HepG2 (cell line): ENCODE measurements around the gene RNU6-8. TPM values are rescaled to one million over a fixed set of nuclear protein-coding genes. Genes with fewer than 3 reads are reported as not detected.
A peak's percentile ranks its signal among the peaks of the same experiment; 100 is the strongest.

Experiments used
- AHR ChIP-seq: IDR thresholded peaks from 2 replicates; pipeline ENCODE4 v1.6.1; 2018; ENCODE audit warnings: missing genetic modification reagents, missing compliant biosample characterization
- BHLHE40 ChIP-seq: IDR thresholded peaks from 2 replicates; pipeline ENCODE4 v1.6.1; 2011; ENCODE audit warnings: low read length, improper control_type of control experiment
- BRCA1 ChIP-seq: sonication (generic); formaldehyde crosslinking; IDR thresholded peaks from 2 replicates; pipeline ENCODE4 v1.4.0; 2020; ENCODE audit warnings: missing genetic modification reagents
- GABPB1 ChIP-seq: IDR thresholded peaks from 2 replicates; pipeline ENCODE4 v1.6.1; 2016; ENCODE audit warnings: mild to moderate bottlenecking, missing genetic modification reagents, moderate library complexity, missing compliant biosample characterization
- HMG20A ChIP-seq: IDR thresholded peaks from 2 replicates; pipeline ENCODE4 v1.6.1; 2016; ENCODE audit warnings: borderline replicate concordance
- JARID2 ChIP-seq: sonication (generic); formaldehyde crosslinking; IDR thresholded peaks from 2 replicates; pipeline ENCODE4 v1.8.1; 2023; ENCODE audit warnings: missing genetic modification reagents, inconsistent platforms; ENCODE audit not compliant: insufficient replicate concordance
- MBD4 ChIP-seq: IDR thresholded peaks from 2 replicates; pipeline ENCODE4 v1.6.1; 2012; ENCODE audit warnings: low read length, inconsistent platforms, borderline replicate concordance
- PCBP2 ChIP-seq: fragments of 200-400 bp; formaldehyde crosslinking; optimal IDR thresholded peaks from 2 replicates; pipeline ENCODE3; 2018; ENCODE audit warnings: low read length, low read depth; ENCODE audit not compliant: poor library complexity, severe bottlenecking
- SP2 ChIP-seq: sonication (generic); formaldehyde crosslinking; IDR thresholded peaks from 2 replicates; pipeline ENCODE4 v1.5.1; 2020; ENCODE audit warnings: mild to moderate bottlenecking, missing genetic modification reagents
- TBX2 ChIP-seq: sonication (generic); formaldehyde crosslinking; IDR thresholded peaks from 2 replicates; pipeline ENCODE4 v1.5.0; 2020; ENCODE audit warnings: missing genetic modification reagents, mild to moderate bottlenecking, borderline replicate concordance
- TFDP2 ChIP-seq: sonication (generic); formaldehyde crosslinking; IDR thresholded peaks from 2 replicates; pipeline ENCODE4 v1.4.0; 2020; ENCODE audit warnings: missing genetic modification reagents
- ZBTB25 ChIP-seq: IDR thresholded peaks from 2 replicates; pipeline ENCODE4 v1.6.1; 2018; ENCODE audit warnings: missing genetic modification reagents
- ZFX ChIP-seq: sonication (generic); formaldehyde crosslinking; IDR thresholded peaks from 2 replicates; pipeline ENCODE4 v1.4.0; 2020; ENCODE audit warnings: mild to moderate bottlenecking, low read depth, missing genetic modification reagents, moderate library complexity
- ZGPAT ChIP-seq: IDR thresholded peaks from 2 replicates; pipeline ENCODE4 v1.6.1; 2016; ENCODE audit warnings: mild to moderate bottlenecking
- ZKSCAN8 ChIP-seq: IDR thresholded peaks from 2 replicates; pipeline ENCODE4 v1.6.1; 2016; ENCODE audit warnings: borderline replicate concordance, missing genetic modification reagents, missing compliant biosample characterization
- ZNF124 ChIP-seq: sonication (generic); formaldehyde crosslinking; IDR thresholded peaks from 2 replicates; pipeline ENCODE4 v1.4.0; 2020; ENCODE audit warnings: missing genetic modification reagents
- ZNF512B ChIP-seq: sonication (generic); formaldehyde crosslinking; IDR thresholded peaks from 2 replicates; pipeline ENCODE4 v1.5.1; 2020; ENCODE audit warnings: missing genetic modification reagents, mild to moderate bottlenecking, borderline replicate concordance
- ZNF574 ChIP-seq: sonication (generic); formaldehyde crosslinking; IDR thresholded peaks from 2 replicates; pipeline ENCODE4 v1.4.0; 2020; ENCODE audit warnings: missing genetic modification reagents
- polyA plus RNA-seq, 8 experiments: library from polyadenylated mRNA; depleted of rRNA in 3 of 8; stranded (reverse) in 7 of 8; unstranded in 1 of 8; fragments of >200 nt; fragmentation: Illumina TruSeq in 4 of 8; extraction: Trizol in 4 of 8; gene quantifications; 2 replicates each; pipeline versions ENCODE4 v1.2.1 to v1.2.3, GENCODE V29; 2011 to 2016; ENCODE audit warnings: low read depth in 4 of 8, missing spikeins in 1 of 8, mixed read lengths in 1 of 8; ENCODE audit not compliant: insufficient read depth in 1 of 8
- total RNA-seq, 5 experiments: library from RNA; depleted of rRNA; stranded (reverse); fragments of >200 nt; fragmentation: Illumina TruSeq; extraction: Trizol; gene quantifications; 2 replicates each; pipeline ENCODE4 v1.2.3, GENCODE V29; 2016; ENCODE audit warnings: low read depth in 1 of 5

The RNU6-8 gene
- total and polyA plus RNA-seq, 2 of the 13 experiments (the other 11 are each of a cell fraction or from before 2014, with no cell fraction given), result under 0.01 TPM; not detected in 1

GRCh38 chr14:32252030-32252670 lies 49.1 kb upstream of the RNU6-8 start (continued):
- TF ChIP-seq BHLHE40, result peak; percentile 52; the same call in 1 of the 2 replicates
- TF ChIP-seq TBX2, result 0 out of 2 replicates have a peak, but pooled peaks have one; percentile 50
- TF ChIP-seq ZNF124, result peak; percentile 79; the same call in 1 of the 2 replicates
- TF ChIP-seq ZGPAT (CRISPR knock-in tag), result peak; percentile 74
- TF ChIP-seq AHR (CRISPR knock-in tag), result no peak
- peak; percentile 71 for TF ChIP-seq JARID2 (CRISPR knock-in tag)
- 0 out of 2 replicates have a peak, but pooled peaks have one; percentile 27 for TF ChIP-seq ZFX
- peak; percentile 73; the same call in 1 of the 2 replicates for TF ChIP-seq GABPB1 (CRISPR knock-in tag)
- peak; percentile 70 for TF ChIP-seq BRCA1 (CRISPR knock-in tag)
- 0 out of 2 replicates have a peak, but pooled peaks have one; percentile 11 for TF ChIP-seq HMG20A (CRISPR knock-in tag)
- no peak for TF ChIP-seq SP2 (CRISPR knock-in tag)
- TF ChIP-seq ZKSCAN8, result 0 out of 2 replicates have a peak, but pooled peaks have one; percentile 56
- peak; percentile 93 for TF ChIP-seq ZBTB25
- TF ChIP-seq TFDP2 (CRISPR knock-in tag), result no peak
- peak; percentile 27 for TF ChIP-seq PCBP2
- peak; percentile 59; the same call in 1 of the 2 replicates for TF ChIP-seq ZNF574 (CRISPR knock-in tag)
- TF ChIP-seq ZNF512B, result no peak
- no peak for TF ChIP-seq MBD4
